RWPE2 (cell line): ENCODE results near the gene SLC6A9.

Experiments
- ATAC-seq: fragments of 200-7000 bp; cut with Tn5 transposase; 3 replicates; pipeline ENCODE4 v1.9.1; 2021; ENCODE audit warnings: low read depth
- DNase-seq: peaks from one replicate; pipeline ENCODE4 v3.0.0-alpha.2; 2020; ENCODE audit warnings: low spot score
- H3K27ac ChIP-seq: fragments of 450-650 bp; 2 replicates; pipeline ENCODE4 v1.5.1; 2017; ENCODE audit warnings: mild to moderate bottlenecking; ENCODE audit not compliant: poor library complexity, severe bottlenecking
- H3K27me3 ChIP-seq: fragments of 250-450 bp; sonication (Bioruptor Pico); 2 replicates; pipeline ENCODE4 v1.5.1; 2021; ENCODE audit warnings: mild to moderate bottlenecking, moderate library complexity; ENCODE audit not compliant: insufficient read depth, poor library complexity, severe bottlenecking
- H3K36me3 ChIP-seq: fragments of 250-450 bp; sonication (Bioruptor Pico); 2 replicates; pipeline ENCODE4 v1.5.1; 2020; ENCODE audit warnings: low read depth, mild to moderate bottlenecking, moderate library complexity
- H3K4me1 ChIP-seq: fragments of 250-450 bp; sonication (Bioruptor Pico); 2 replicates; pipeline ENCODE4 v1.5.1; 2021; ENCODE audit warnings: mild to moderate bottlenecking, moderate library complexity; ENCODE audit not compliant: insufficient read depth, poor library complexity, severe bottlenecking
- H3K4me3 ChIP-seq: fragments of 250-450 bp; sonication (Bioruptor Pico); 2 replicates; pipeline ENCODE4 v1.5.1; 2021; ENCODE audit warnings: mild to moderate bottlenecking, moderate library complexity; ENCODE audit not compliant: severe bottlenecking
- H3K9me3 ChIP-seq: fragments of 250-450 bp; sonication (Bioruptor Pico); 2 replicates; pipeline ENCODE4 v1.5.1; 2021; ENCODE audit warnings: mild to moderate bottlenecking, moderate library complexity; ENCODE audit not compliant: severe bottlenecking
- CTCF ChIP-seq: fragments of 450-650 bp; IDR thresholded peaks from one replicate; pipeline ENCODE4 v1.5.1; 2017; ENCODE audit warnings: mild to moderate bottlenecking, moderate library complexity; ENCODE audit not compliant: poor library complexity, severe bottlenecking

The SLC6A9 gene

GRCh38 chr1:43977376-43978263 is 53.6 kb downstream of the SLC6A9 start:
- ATAC-seq (no peak), DNase-seq (no peak)
- Histone ChIP-seq H3K4me1 (peaks cover 10% of the 10 kb centered on the region), H3K27me3 (no peaks in the 10 kb centered on the region), H3K9me3 (no peaks in the 10 kb centered on the region), H3K27ac (peak overlapping the region; percentile 91), H3K36me3 (peaks cover 32% of the 10 kb centered on the region), H3K4me3 (no peak overlapping the region)
- no peak for TF ChIP-seq CTCF

- Histone ChIP-seq H3K9me3 (no peaks in the 10 kb centered on the region), H3K4me1 (peaks cover 10% of the 10 kb centered on the region), H3K27ac (no peak overlapping the region), H3K4me3 (no peak overlapping the region), H3K36me3 (peaks cover 29% of the 10 kb centered on the region), H3K27me3 (no peaks in the 10 kb centered on the region)
- DNase-seq (no peak), ATAC-seq (no peak)
- TF ChIP-seq CTCF, result no peak
These were observed 54.4 kb downstream of the SLC6A9 start for GRCh38 chr1:43976890-43977289.

- H3K4me3 ChIP-seq, result peak overlapping the region; percentile 95
- ATAC-seq, result no peak
- DNase-seq, result no peak
- H3K4me1 ChIP-seq, result peaks cover 5% of the 10 kb centered on the region
- no peaks in the 10 kb centered on the region for H3K9me3 ChIP-seq
- peak overlapping the region; percentile 63 for H3K27ac ChIP-seq
- H3K36me3 ChIP-seq, result peaks cover 21% of the 10 kb centered on the region
- no peak for TF ChIP-seq CTCF
- no peaks in the 10 kb centered on the region for H3K27me3 ChIP-seq
These were observed 55.2 kb downstream of the SLC6A9 start for GRCh38 chr1:43976045-43976444.

- H3K4me3 ChIP-seq, result peak overlapping the region; percentile 95
- no peak for TF ChIP-seq CTCF
- H3K27me3 ChIP-seq, result no peaks in the 10 kb centered on the region
- DNase-seq (no peak), ATAC-seq (peak; percentile 1; the same call in 2 of the 3 replicates)
- H3K9me3 ChIP-seq, result no peaks in the 10 kb centered on the region
- H3K27ac ChIP-seq, result peak overlapping the region; percentile 63
- peaks cover 21% of the 10 kb centered on the region for H3K36me3 ChIP-seq
- no peaks in the 10 kb centered on the region for H3K4me1 ChIP-seq
These were observed 55.9 kb downstream of the SLC6A9 start for GRCh38 chr1:43975249-43975961.
